Measurements from ENCODE around the gene USP44. TPM values are rescaled to one million over a fixed set of nuclear protein-coding genes. Genes with fewer than 3 reads are reported as not detected.

The USP44 gene
- total and polyA plus RNA-seq, 2 of the 13 experiments (the other 11 are each of a cell fraction or from before 2014, with no cell fraction given) = 0.05 to 0.07 TPM

DNA sequence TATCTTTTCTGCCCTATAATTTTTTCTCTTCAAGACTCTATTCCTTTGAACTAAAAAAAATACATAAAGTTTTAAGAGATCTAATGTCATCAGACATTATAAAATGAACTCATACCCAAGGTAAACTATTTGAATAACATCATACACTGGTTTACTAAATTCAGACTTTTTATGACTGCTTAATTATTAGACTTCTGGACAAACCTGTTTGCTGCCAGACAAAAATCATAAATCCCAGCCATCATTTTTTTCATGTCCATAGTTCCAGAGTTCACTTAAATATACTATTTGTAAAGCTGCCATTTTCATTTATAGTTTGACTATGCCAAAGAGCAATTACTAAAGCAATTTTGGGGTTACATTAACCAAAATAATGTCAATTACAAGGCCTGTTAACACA lies 34.0 kb downstream of the USP44 start:
- no TSS peak for BruUV-seq (replicated peaks)
- no peak for FAIRE-seq
- Histone ChIP-seq H3K36me3 (replicated peaks in 1 of 2; ENCODE audit: control insufficient read depth in 1 of 2, insufficient read depth in 2 of 2, low read length in 2 of 2) (peaks cover 7 to 29% of the 10 kb centered on the region in 2 experiments), H4K20me1 (ENCODE audit: insufficient read depth, low read length) (no peaks in the 10 kb centered on the region), H3K27ac (ENCODE audit: extremely low read length, insufficient read depth, low read length) (no peak overlapping the region), H2AFZ (ENCODE audit: low read length) (no peak overlapping the region), H3K79me2 (ENCODE audit: insufficient read depth, low read length) (no peaks in the 10 kb centered on the region), H3K4me3 (replicated peaks in 1 of 3; ENCODE audit: insufficient read depth in 1 of 3, low read depth in 2 of 3, low read length in 3 of 3) (no peak overlapping the region), H3K4me2 (ENCODE audit: low read depth, low read length) (no peak overlapping the region), H3K9me3 (ENCODE audit: low read length) (no peaks in the 10 kb centered on the region), H3K4me1 (ENCODE audit: insufficient read depth, low read length) (no peaks in the 10 kb centered on the region), H3K27me3 (ENCODE audit: control insufficient read depth in 1 of 2, insufficient read depth in 2 of 2, low read length in 2 of 2) (no peaks in the 10 kb centered on the region), H3K9ac (ENCODE audit: insufficient read depth, low read depth, low read length) (no peak overlapping the region)
- ChIA-PET POLR2A (no interaction called here), CTCF (ENCODE audit: low intra/inter-chr PET ratio, low total read pairs) (no interaction called here)
- TF ChIP-seq REXO4 (CRISPR knock-in tag; IDR thresholded peaks at IDR 0.05; ENCODE audit: borderline replicate concordance) = no peak
- no peak for TF ChIP-seq BRCA1 (CRISPR knock-in tag; IDR thresholded peaks at IDR 0.05)
- TF ChIP-seq FOXO1 (CRISPR knock-in tag; IDR thresholded peaks at IDR 0.05) = no peak
- no peak for TF ChIP-seq PAX8 (CRISPR knock-in tag; IDR thresholded peaks at IDR 0.05; ENCODE audit: borderline replicate concordance)
- TF ChIP-seq ZNF274 (CRISPR knock-in tag; IDR thresholded peaks at IDR 0.05) = no peak
- TF ChIP-seq SALL2 (CRISPR knock-in tag; IDR thresholded peaks at IDR 0.05) = no peak
- TF ChIP-seq ZBTB3 (CRISPR knock-in tag; IDR thresholded peaks at IDR 0.05; ENCODE audit: borderline replicate concordance, low read depth) = no peak
- TF ChIP-seq ELF4 (CRISPR knock-in tag; IDR thresholded peaks at IDR 0.05; ENCODE audit: borderline replicate concordance) = no peak
- TF ChIP-seq KDM2A (CRISPR knock-in tag; IDR thresholded peaks at IDR 0.05; ENCODE audit: borderline replicate concordance, low read depth) = no peak
- no peak for TF ChIP-seq CCDC6 (CRISPR knock-in tag; IDR thresholded peaks at IDR 0.05)
- DNase-seq (ENCODE audit: low spot score) = no peak
- ATAC-seq = no peak
- intact Hi-C loops (cut with micrococcal nuclease; ENCODE audit: unreplicated experiment) = no loop called here
- in situ Hi-C loops (cut with HindIII; ENCODE audit: extremely low pct_ligation_motif_present, low pct_unique_long_range_greater_than_20kb) = no loop called here

DNA sequence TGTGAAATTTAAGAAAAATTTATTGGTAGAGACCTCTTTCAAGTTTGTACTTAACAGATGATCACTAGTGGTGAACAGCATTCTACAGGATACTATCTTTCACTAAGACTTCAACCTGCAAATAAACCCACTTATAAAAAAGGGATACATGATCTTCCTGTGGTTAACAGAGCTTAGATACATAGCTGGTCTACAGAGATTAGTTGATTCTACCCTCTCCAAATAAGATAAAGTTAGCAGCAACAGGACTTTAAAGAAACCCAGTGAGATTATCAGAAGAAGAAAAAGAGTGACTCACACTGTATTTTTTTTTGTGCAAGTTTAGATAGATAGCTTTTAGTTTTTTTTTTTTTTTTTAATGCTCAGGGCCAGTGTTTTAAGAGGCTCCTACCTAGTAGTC lies 34.5 kb downstream of the USP44 start:
- intact Hi-C loops (cut with micrococcal nuclease; ENCODE audit: unreplicated experiment) = no loop called here
- Histone ChIP-seq H3K36me3 (replicated peaks in 1 of 2; ENCODE audit: control insufficient read depth in 1 of 2, insufficient read depth in 2 of 2, low read length in 2 of 2) (peaks cover 10 to 34% of the 10 kb centered on the region in 2 experiments), H4K20me1 (ENCODE audit: insufficient read depth, low read length) (no peaks in the 10 kb centered on the region), H3K27ac (ENCODE audit: extremely low read length, insufficient read depth, low read length) (no peak overlapping the region), H3K9ac (ENCODE audit: insufficient read depth, low read depth, low read length) (no peak overlapping the region), H3K4me1 (ENCODE audit: insufficient read depth, low read length) (no peaks in the 10 kb centered on the region), H3K4me3 (replicated peaks in 1 of 3; ENCODE audit: insufficient read depth in 1 of 3, low read depth in 2 of 3, low read length in 3 of 3) (no peak overlapping the region), H3K27me3 (ENCODE audit: control insufficient read depth in 1 of 2, insufficient read depth in 2 of 2, low read length in 2 of 2) (no peaks in the 10 kb centered on the region), H3K4me2 (ENCODE audit: low read depth, low read length) (no peak overlapping the region), H3K9me3 (ENCODE audit: low read length) (no peaks in the 10 kb centered on the region), H2AFZ (ENCODE audit: low read length) (no peak overlapping the region), H3K79me2 (ENCODE audit: insufficient read depth, low read length) (no peaks in the 10 kb centered on the region)
- ChIA-PET POLR2A (no interaction called here), CTCF (ENCODE audit: low intra/inter-chr PET ratio, low total read pairs) (no interaction called here)
- no TSS peak for BruUV-seq (replicated peaks)
- FAIRE-seq (no peak), ATAC-seq (no peak), DNase-seq (ENCODE audit: low spot score) (no peak)
- TF ChIP-seq, protein P1, sequence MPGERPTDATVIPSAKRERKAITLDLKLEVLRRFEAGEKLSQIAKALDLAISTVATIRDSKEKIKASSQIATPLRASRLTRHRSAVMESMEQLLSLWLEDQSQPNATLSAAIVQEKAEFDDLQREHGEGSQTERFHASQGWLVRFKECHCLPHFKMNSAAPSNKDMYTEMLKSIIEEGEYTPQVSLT (CRISPR knock-in tag; IDR thresholded peaks at IDR 0.05; ENCODE audit: borderline replicate concordance, low read depth) = no peak
- TF ChIP-seq MATR3 (CRISPR knock-in tag; IDR thresholded peaks at IDR 0.05) (no peak), TEAD3 (CRISPR knock-in tag; optimal IDR thresholded peaks at IDR 0.05; ENCODE audit: borderline replicate concordance) (no peak)
- in situ Hi-C loops (cut with HindIII; ENCODE audit: extremely low pct_ligation_motif_present, low pct_unique_long_range_greater_than_20kb) = no loop called here

Measured in HepG2 (cell line).